ENCODE measurements around the gene LMX1A. TPM values are rescaled to one million over a fixed set of nuclear protein-coding genes. Genes with fewer than 3 reads are reported as not detected.

LMX1A gene
- polyA plus RNA-seq, 1 donor (not counting 4 experiments of a cell fraction or from before 2014, with no cell fraction given) = not detected

DNA sequence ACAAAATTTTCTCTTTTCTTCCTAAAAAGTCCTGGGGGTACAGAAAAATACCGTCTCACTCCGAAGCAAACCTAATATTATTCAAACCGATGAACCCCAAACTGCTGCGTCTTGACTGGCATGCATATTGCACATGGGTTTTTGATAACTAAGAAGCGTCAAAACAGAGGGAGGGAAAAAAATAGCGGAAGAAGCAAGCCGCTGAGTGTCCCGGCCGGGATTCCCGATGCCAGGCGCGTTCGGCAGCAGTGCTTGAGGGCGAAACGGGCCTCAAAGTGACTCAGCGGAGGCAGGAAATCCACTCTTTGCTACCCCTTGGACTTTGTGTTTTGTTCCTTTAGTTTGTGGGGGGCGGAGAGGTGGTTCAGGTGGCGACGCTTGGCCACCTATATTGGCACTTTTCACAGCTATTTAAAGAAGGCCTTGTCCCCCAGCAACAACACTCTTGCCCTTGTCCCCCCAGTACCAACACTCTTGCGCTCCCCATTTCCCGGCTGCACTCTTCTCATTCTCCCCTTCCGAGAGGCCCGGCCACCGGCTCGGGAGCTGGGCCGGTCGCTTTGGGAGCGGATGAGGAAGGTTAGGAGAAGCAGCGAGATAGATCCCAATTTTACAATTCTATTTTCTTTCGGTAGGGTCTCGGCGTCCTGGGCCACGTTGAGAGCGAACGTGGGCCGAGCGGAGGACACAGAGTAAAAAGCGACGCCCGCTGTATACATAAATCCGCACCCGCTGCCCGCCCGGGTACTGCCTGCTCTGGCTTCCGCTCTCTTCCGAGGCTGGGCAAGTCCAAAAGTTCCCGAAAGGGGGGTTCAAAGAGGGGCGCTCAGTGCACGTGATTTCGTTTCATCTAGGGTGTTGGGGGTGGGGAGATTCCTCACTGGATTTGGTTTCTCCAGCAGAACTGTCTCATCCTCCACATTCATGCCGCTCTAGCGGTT lies 2.5 kb downstream of the LMX1A start:
- DNase-seq (ENCODE audit: low read depth, low spot score) (no peak), FAIRE-seq (no peak)
- Histone ChIP-seq H3K4me1 (ENCODE audit: control insufficient read depth, extremely low read depth, insufficient read depth, low read length) (no peaks in the 10 kb centered on the region), H3K36me3 (ENCODE audit: control insufficient read depth in 2 of 2, extremely low read depth in 1 of 2, insufficient read depth in 2 of 2, low read length in 2 of 2) (no peaks in the 10 kb centered on the region), H4K20me1 (ENCODE audit: control insufficient read depth, extremely low read depth, insufficient read depth, low read length) (no peaks in the 10 kb centered on the region), H3K9me1 (ENCODE audit: control insufficient read depth, extremely low read depth, insufficient read depth, low read length) (no peaks in the 10 kb centered on the region), H2AFZ (ENCODE audit: control insufficient read depth, low read length) (no peak overlapping the region), H3K9me3 (ENCODE audit: control insufficient read depth, low read depth, low read length) (no peaks in the 10 kb centered on the region), H3K9ac (ENCODE audit: control insufficient read depth, extremely low read depth, insufficient read depth, low read length) (no peak overlapping the region), H3K27me3 (ENCODE audit: control insufficient read depth, extremely low read depth, insufficient read depth, low read length) (peaks cover 85% of the 10 kb centered on the region), H3K79me2 (ENCODE audit: control insufficient read depth, insufficient read depth, low read length) (no peaks in the 10 kb centered on the region), H3K4me3 (ENCODE audit: control insufficient read depth in 2 of 3, extremely low read depth in 1 of 3, insufficient read depth in 2 of 3, low read depth in 1 of 3, low read length in 3 of 3) (no peak overlapping the region), H3K27ac (ENCODE audit: control insufficient read depth, insufficient read depth, low read length) (no peak overlapping the region), H3K4me2 (ENCODE audit: control insufficient read depth, extremely low read depth, insufficient read depth, low read depth, low read length) (no peak overlapping the region)
- dilution Hi-C loops (cut with MboI; ENCODE audit: extremely low pct_ligation_motif_present, low sequenced_read_pairs) = no loop called here
- peak; percentile 76 for TF ChIP-seq EZH2 (IDR thresholded peaks at IDR 0.05; ENCODE audit: low read length)
- TF ChIP-seq, protein P1, sequence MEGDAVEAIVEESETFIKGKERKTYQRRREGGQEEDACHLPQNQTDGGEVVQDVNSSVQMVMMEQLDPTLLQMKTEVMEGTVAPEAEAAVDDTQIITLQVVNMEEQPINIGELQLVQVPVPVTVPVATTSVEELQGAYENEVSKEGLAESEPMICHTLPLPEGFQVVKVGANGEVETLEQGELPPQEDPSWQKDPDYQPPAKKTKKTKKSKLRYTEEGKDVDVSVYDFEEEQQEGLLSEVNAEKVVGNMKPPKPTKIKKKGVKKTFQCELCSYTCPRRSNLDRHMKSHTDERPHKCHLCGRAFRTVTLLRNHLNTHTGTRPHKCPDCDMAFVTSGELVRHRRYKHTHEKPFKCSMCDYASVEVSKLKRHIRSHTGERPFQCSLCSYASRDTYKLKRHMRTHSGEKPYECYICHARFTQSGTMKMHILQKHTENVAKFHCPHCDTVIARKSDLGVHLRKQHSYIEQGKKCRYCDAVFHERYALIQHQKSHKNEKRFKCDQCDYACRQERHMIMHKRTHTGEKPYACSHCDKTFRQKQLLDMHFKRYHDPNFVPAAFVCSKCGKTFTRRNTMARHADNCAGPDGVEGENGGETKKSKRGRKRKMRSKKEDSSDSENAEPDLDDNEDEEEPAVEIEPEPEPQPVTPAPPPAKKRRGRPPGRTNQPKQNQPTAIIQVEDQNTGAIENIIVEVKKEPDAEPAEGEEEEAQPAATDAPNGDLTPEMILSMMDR (optimal IDR thresholded peaks at IDR 0.05 in 1 of 3, IDR thresholded peaks at IDR 0.05 in 1 of 3, conservative IDR thresholded peaks at IDR 0.05 in 1 of 3; ENCODE audit: extremely low read depth in 1 of 3, insufficient read depth in 2 of 3, low read length in 3 of 3) = no peak

DNA sequence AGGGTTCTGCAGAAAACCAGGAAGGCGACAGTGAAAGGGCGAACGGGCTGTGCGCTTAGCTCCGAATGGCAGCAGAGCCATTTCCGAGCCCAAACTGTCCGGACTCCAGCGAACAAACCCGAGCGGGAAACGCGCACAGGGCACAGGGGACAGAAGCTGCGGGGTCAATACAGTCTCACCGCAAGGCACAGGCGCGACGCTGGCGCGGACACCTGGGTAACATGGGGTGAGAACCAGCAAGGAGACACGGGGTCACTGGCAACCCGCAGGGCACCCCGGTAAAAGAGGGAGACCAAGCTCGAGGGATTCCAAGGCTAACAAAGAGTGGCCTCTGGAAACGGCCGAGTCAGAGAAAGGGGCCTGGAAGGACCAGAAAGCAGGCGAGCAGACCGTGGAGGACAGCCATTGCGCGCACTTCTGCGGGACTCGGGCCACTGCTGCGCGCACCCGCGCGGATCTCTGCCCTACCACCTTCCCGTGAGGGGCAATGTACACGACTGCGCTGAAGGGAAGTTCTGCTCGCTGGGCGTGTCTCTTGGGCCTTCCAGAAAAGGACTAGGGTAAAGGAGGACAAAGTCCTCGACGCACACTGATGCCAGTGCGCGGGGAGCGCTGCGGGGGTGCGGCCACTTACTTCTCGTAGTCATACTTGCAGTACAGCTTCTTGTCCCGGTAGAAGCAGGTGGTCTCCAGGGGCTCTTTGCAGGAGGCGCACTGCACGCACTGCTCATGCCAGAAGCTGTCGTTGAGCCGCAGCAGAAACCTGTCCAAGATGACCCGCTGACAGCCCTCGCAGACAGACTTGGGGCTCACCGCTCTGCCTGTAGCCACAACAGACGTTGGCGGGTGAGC lies 3.8 kb downstream of the LMX1A start:
- dilution Hi-C loops (cut with MboI; ENCODE audit: extremely low pct_ligation_motif_present, low sequenced_read_pairs) = no loop called here
- no peaks in the 10 kb centered on the region for H3K4me1 ChIP-seq (ENCODE audit: control insufficient read depth, extremely low read depth, insufficient read depth, low read length)
- H3K27ac ChIP-seq (ENCODE audit: control insufficient read depth, insufficient read depth, low read length) = no peak overlapping the region
- H3K4me3 ChIP-seq (ENCODE audit: control insufficient read depth in 2 of 3, extremely low read depth in 1 of 3, insufficient read depth in 2 of 3, low read depth in 1 of 3, low read length in 3 of 3) = no peak overlapping the region
- no peaks in the 10 kb centered on the region for H3K36me3 ChIP-seq (ENCODE audit: control insufficient read depth in 2 of 2, extremely low read depth in 1 of 2, insufficient read depth in 2 of 2, low read length in 2 of 2)
- H4K20me1 ChIP-seq (ENCODE audit: control insufficient read depth, extremely low read depth, insufficient read depth, low read length) = no peaks in the 10 kb centered on the region
- H3K4me2 ChIP-seq (ENCODE audit: control insufficient read depth, extremely low read depth, insufficient read depth, low read depth, low read length) = no peak overlapping the region
- H3K9me3 ChIP-seq (ENCODE audit: control insufficient read depth, low read depth, low read length) = no peaks in the 10 kb centered on the region
- no peaks in the 10 kb centered on the region for H3K79me2 ChIP-seq (ENCODE audit: control insufficient read depth, insufficient read depth, low read length)
- DNase-seq (ENCODE audit: low read depth, low spot score) (no peak), FAIRE-seq (no peak)
- peaks cover 81% of the 10 kb centered on the region for H3K27me3 ChIP-seq (ENCODE audit: control insufficient read depth, extremely low read depth, insufficient read depth, low read length)
- H3K9me1 ChIP-seq (ENCODE audit: control insufficient read depth, extremely low read depth, insufficient read depth, low read length) = no peaks in the 10 kb centered on the region
- no peak overlapping the region for H3K9ac ChIP-seq (ENCODE audit: control insufficient read depth, extremely low read depth, insufficient read depth, low read length)
- no peak overlapping the region for H2AFZ ChIP-seq (ENCODE audit: control insufficient read depth, low read length)
- TF ChIP-seq EZH2 (IDR thresholded peaks at IDR 0.05; ENCODE audit: low read length) = peak; percentile 58
- TF ChIP-seq, protein P1 (optimal IDR thresholded peaks at IDR 0.05 in 1 of 3, IDR thresholded peaks at IDR 0.05 in 1 of 3, conservative IDR thresholded peaks at IDR 0.05 in 1 of 3; ENCODE audit: extremely low read depth in 1 of 3, insufficient read depth in 2 of 3, low read length in 3 of 3) = no peak

All from keratinocyte (primary cell).